GM18909 (cell line): ENCODE results near the gene SNRPA.
"Not testable (repeated sequence)": the region's sequence is repeated elsewhere in the genome, so short reads cannot be mapped to it uniquely, and the experiment has no call there.

Experiments used
- ATAC-seq: cut with Tn5 transposase; IDR thresholded peaks from one replicate; pipeline ENCODE4 v1.9.1; 2021; ENCODE audit warnings: mild to moderate bottlenecking; ENCODE audit not compliant: unreplicated experiment, poor library complexity

The SNRPA gene

GRCh38 chr19:40774916-40775631 is 24.1 kb downstream of the SNRPA start, which contains the start of gene MIA:
TSS of gene MIA (plus strand) at chr19:40775521. CDS start at chr19:40775543, 22 bp downstream.
- no peak for ATAC-seq

DNA sequence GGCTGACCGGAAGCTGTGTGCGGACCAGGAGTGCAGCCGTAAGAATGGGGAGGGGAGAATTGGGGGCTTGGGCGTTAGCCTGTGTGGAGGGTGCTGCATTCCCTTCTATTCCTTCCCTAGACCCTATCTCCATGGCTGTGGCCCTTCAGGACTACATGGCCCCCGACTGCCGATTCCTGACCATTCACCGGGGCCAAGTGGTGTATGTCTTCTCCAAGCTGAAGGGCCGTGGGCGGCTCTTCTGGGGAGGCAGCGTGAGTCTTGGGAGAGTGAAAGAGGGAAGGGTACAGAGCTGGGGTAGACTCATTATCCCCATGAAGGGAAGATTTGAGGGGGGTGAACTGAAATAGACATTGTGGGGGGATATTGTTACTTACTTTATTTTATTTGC is 24.6 kb downstream of the SNRPA start:
- ATAC-seq = no peak

DNA sequence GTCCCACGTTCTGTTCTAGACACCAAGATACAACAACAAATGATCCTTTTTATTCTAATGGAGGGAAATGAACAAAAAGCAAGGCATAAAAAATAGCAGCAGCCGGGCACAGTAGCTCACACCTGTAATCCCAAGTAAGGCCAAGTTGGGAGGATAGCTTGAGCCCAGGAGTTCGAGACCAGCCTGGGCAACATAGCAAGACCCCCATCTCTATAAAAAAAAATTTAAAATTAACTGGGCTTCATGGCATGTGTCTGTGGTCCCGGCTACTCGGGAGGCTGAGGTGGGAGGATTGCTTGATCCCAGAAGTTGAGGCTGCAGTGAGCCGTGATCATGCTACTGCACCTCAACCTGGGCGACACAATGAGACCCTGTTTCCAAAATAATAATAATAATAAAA is 25.4 kb downstream of the SNRPA start:
- no peak for ATAC-seq

DNA sequence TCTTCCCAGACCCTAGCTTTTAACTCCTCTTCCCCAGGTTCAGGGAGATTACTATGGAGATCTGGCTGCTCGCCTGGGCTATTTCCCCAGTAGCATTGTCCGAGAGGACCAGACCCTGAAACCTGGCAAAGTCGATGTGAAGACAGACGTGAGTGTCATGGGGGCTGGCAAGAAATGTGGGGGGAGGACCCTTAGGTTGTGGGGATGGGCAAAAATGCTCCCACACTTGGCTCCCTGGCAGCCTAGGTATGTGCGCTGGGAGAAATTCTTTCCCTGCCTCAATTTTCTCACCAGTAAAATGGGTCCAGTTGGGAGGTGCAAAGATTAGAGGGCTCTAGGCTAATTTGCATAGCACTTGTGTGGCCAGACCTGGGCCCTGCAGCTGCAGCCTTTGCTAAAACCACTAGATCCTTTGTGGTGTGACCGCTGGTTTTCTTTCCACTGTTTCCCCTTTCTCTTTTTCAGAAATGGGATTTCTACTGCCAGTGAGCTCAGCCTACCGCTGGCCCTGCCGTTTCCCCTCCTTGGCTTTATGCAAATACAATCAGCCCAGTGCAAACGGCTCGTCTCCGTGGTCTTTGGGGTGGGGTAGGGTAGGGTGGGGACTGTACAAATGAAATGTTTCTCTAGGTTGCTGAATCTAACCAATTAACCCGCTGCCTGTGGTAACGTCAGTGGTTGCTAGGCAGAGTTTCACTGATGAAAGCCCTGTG is 26.1 kb downstream of the SNRPA start:
- ATAC-seq = peak; percentile 61

- ATAC-seq = no peak
These were observed 26.6 kb downstream of the SNRPA start for GRCh38 chr19:40777645-40777936.

DNA sequence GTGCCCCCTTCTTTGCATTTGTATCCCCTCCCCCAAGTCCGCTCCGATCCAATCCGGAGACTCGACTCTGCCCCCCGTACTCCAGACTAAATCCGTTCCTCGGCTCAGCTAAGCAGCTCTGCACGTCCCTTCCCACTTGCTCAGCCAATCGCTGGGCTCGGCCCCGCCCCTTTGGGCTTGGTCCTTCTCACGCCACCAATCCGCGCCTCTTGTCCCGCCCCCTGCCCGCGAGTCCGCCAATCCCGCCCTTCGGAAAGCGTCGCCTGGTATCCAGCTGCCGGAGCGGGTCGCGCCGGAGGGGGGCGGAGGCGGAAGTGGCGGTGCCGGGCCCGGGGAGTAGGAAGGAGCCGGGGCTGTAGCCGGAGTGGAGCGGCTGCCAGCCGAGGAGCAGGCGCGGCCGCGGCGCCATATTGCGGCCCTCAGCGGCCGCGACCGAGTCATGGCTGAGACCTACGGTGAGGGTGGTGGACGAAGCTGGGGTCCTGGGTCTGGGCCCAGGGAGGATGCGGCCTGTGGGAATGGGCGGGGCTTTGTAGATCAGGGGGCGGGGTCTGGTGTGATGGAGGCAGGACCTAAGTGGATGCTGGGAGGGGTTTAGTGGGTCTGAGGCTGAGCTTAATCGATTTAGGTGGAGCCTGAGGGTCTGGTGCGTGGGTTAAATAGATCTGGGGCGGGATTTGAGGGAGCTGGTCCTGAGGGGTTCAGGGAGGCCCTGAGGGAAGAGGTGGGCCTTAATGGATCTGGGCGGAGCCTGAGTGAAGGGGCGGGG is 27.1 kb downstream of the SNRPA start, which contains the start of gene RAB4B:
RAB4B (plus strand) TSS at position 311 of the 769 bp plus-strand sequence; CDS start at position 440, 129 bp downstream.
- ATAC-seq = peak; percentile 67

DNA sequence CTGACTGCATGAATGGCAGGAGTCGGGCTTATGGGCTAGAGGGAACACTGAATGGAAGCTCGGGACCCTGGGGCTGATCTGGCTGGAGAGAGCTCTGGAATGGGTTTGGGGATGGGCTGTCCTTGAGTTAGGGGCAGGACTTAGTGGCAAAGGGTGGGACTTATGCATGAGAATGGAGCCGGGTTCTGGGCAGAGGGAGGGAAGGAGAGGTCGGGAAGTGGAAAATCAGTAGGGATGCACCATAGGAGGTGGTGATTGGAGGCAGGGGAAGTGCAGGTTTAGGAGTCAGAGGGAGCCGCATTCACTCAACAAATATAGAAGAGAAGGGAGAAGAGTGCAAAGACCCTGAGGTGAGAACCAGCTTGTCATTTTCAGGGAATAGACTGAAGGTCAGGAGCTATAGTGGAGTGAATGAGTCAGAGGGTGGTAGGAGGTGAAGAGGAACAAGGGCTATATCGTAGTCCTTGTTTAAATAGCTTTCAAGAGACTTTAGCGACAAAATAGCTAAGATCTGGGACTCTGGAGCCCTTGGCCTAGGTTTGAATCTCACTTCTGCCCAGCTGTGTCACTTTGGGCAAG is 27.8 kb downstream of the SNRPA start:
- ATAC-seq = no peak

DNA sequence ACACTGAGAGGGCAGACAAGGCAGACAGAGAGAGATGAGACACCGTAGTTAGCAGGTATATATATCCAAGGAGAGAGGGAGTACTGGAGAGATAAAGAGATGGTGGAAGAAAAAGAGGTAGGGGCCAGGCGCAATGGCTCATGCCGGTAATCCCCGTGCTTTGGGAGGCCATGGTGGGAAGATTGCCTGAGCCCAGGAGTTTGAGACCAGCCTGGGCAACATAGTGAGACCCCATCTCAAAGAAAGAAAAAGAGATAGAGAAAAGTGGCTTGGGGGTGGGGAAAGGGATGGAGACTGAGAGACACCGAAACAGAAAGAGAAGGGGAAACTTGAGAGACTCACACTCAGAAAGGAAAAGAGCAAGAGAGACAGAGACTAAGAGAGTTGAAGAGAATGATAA is 29.6 kb downstream of the SNRPA start:
- no peak for ATAC-seq

- no peak for ATAC-seq
These were observed 30.1 kb downstream of the SNRPA start for GRCh38 chr19:40781140-40781539.

- no peak for ATAC-seq
These were observed 32.7 kb downstream of the SNRPA start for GRCh38 chr19:40783711-40784110.

- ATAC-seq = not testable (repeated sequence)
These were observed 33.1 kb downstream of the SNRPA start for GRCh38 chr19:40784146-40784545.

- ATAC-seq = no peak
These were observed 34.5 kb downstream of the SNRPA start for GRCh38 chr19:40785526-40785925.

GRCh38 chr19:40786060-40787037 is 35.3 kb downstream of the SNRPA start:
- ATAC-seq = no peak

- ATAC-seq = no peak
These were observed 40.3 kb downstream of the SNRPA start for GRCh38 chr19:40791349-40791748.

DNA sequence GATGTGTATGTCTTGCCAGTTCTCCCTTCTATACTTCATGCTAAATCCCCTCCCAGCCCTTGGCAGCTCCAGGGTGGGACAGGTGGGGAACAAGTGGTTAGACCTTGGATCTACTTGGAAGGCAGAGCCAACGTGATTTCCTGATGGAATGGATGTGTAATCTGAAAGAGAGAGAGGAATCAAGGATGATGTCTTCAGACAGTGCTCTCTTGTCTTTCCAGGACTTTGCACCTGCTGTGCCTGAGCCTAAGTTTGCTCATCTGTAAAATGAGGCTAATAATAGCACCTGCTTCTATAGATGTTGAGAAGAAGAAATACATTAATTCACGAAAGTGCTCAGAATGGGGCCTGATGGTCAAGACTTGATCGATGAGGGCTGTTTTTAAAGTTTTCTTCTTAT is 41.0 kb downstream of the SNRPA start:
- ATAC-seq = no peak

GRCh38 chr19:40797166-40797962 is 46.4 kb downstream of the SNRPA start:
- ATAC-seq = no peak

DNA sequence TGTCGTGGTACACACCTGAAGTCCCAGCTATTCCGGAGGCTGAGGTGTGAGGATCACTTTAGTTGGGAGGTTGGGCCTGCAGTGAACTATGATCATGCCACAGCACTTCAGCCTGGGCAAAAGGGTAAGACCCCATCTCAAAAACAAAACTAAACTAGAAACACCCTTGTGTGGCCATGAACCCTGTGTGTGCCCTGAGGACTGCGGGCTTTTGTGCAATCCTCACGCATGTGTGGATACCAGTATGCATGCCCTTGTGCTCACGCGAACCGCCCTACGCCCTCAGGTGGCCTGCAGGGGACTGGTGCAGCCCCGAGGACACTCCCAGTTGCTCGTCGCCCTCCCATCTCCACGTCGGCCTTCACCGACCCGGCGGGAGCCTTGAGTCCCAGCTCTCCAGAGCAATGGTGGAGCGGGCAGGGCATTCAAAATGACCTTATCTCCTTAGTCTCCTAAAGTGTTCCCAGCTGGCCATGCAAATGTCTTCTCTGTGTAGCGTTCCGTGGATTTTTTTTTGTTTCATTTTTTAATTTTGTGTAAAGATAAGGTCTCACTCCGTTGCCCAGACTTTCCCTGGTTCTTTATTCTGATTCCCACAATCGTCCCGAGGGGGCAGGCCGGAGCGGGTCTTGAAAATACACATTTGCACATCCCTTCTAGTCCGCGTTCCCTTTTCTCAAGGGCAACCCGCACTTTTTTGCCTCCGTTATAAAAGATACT is 47.1 kb downstream of the SNRPA start:
- ATAC-seq = peak; percentile 37
